Spleen (tissue), 11 donors: Measurements from ENCODE around the gene TK1. TPM values are rescaled to one million over a fixed set of nuclear protein-coding genes. Genes with fewer than 3 reads are reported as not detected.
A peak's percentile ranks its signal among the peaks of the same experiment; 100 is the strongest.

ENCODE experiments used
- DNase-seq: peaks from one replicate; pipeline ENCODE4 v3.0.0-alpha.2; 2020
- H3K27ac ChIP-seq, 8 donors: fragments of 200-600 bp; sonication (generic) in 7 of 8; 1 replicate in 4 of 8; 2 replicates in 4 of 8; pipeline versions ENCODE4 v1.5.0 to v1.8.0; 2016 to 2021; ENCODE audit warnings: inconsistent platforms in 4 of 8, mild to moderate bottlenecking in 4 of 8, moderate library complexity in 1 of 8
- H3K27me3 ChIP-seq, 7 donors: fragments of 200-600 bp; sonication (generic) in 6 of 7; replicated peaks in 1 of 7; 1 replicate in 4 of 7; 2 replicates in 3 of 7; pipeline versions ENCODE4 v1.5.0 to v1.8.0; 2016 to 2021; ENCODE audit warnings: inconsistent platforms in 3 of 7, mild to moderate bottlenecking in 1 of 7
- H3K36me3 ChIP-seq, 6 donors: fragments of 200-600 bp; sonication (generic) in 5 of 6; 1 replicate in 4 of 6; 2 replicates in 2 of 6; pipeline versions ENCODE4 v1.5.0 to v1.8.0; 2016 to 2021; ENCODE audit warnings: inconsistent platforms in 2 of 6
- H3K4me1 ChIP-seq, 6 donors: fragments of 200-600 bp; sonication (generic) in 5 of 6; 1 replicate in 3 of 6; 2 replicates in 3 of 6; pipeline versions ENCODE4 v1.5.0 to v1.8.0; 2016 to 2021; ENCODE audit warnings: inconsistent platforms in 3 of 6
- H3K4me3 ChIP-seq, 8 donors: fragments of 200-600 bp; sonication (generic) in 7 of 8; 1 replicate in 4 of 8; 2 replicates in 4 of 8; pipeline versions ENCODE4 v1.5.0 to v1.8.0; 2016 to 2021; ENCODE audit warnings: inconsistent platforms in 4 of 8, mild to moderate bottlenecking in 4 of 8, moderate library complexity in 2 of 8
- H3K9me3 ChIP-seq, 8 donors: fragments of 200-600 bp; sonication (generic) in 7 of 8; 1 replicate in 4 of 8; 2 replicates in 4 of 8; pipeline versions ENCODE4 v1.5.0 to v1.8.0; 2016 to 2021; ENCODE audit warnings: inconsistent platforms in 4 of 8
- CTCF ChIP-seq, 11 experiments: fragments of 200-600 bp in 7 of 11; fragments of 450-650 bp in 4 of 11; sonication (generic) in 4 of 11; IDR thresholded peaks in 8 of 11; conservative IDR thresholded peaks in 3 of 11; 1 replicate in 7 of 11; 2 replicates in 4 of 11; pipeline versions ENCODE4 v1.4.0 to v1.8.0; 2016 to 2021; ENCODE audit warnings: antibody characterized with exemption in 11 of 11, inconsistent platforms in 4 of 11, mild to moderate bottlenecking in 1 of 11
- POLR2A ChIP-seq, 3 donors: fragments of 450-650 bp; IDR thresholded peaks; one replicate each; pipeline ENCODE4 v1.5.1; 2017; ENCODE audit warnings: antibody characterized with exemption in 3 of 3, mild to moderate bottlenecking in 1 of 3
- POLR2AphosphoS5 ChIP-seq, 3 donors: sonication (generic); formaldehyde crosslinking; IDR thresholded peaks; one replicate each; pipeline ENCODE4 v1.5.1; 2017; ENCODE audit warnings: antibody characterized with exemption in 3 of 3
- WGBS, 5 donors: extraction: QIAGEN DNeasy Blood & Tissue Kit in 3 of 5; methylation state at CpG; one replicate each; pipeline versions ENCODE4 v1.1.5 to v1.1.7; 2013 to 2018; 5-methylcytosine and 5-hydroxymethylcytosine counted together
- intact Hi-C: fragments of 100-400 bp; cut with DNase I; formaldehyde crosslinking; loops from one replicate; pipeline ENCODE4 v1.15.0; 2023; ENCODE audit warnings: low total_unique reads
- polyA plus RNA-seq, 3 donors: library from polyadenylated mRNA; stranded (reverse); fragments of 200-250 nt; gene quantifications; one replicate each; pipeline ENCODE4 v1.2.1, GENCODE V29; 2013
- total RNA-seq, 7 donors: library from RNA; depleted of rRNA in 3 of 7; stranded (reverse); fragments of >200 nt in 3 of 7; fragmentation: NEBNext Ultra II Directional in 4 of 7; extraction: Animal tissue kit (Norgen Biotek cat#: 25700) in 4 of 7; gene quantifications; one replicate each; pipeline versions ENCODE4 v1.1.0 to v1.2.1, GENCODE V29; 2016 to 2021
- donor health status: healthy with polysubstance abuse.
- donor health status: DM: no; HTN: no; CAD: no; lungs with moderate emphysema.
- donor health status: DM: no; HTN: no; CAD: no.
- donor health status: Bipolar disorder and iron deficiency.
- donor health status: healthy.
- donor health status: DM: no; HTN: no; CAD: no.
- donor health status: DM: yes; HTN: yes; CAD: no.

TK1 gene
- total and polyA plus RNA-seq, 10 donors: 3.7 to 20.4 (median 10.7) TPM

- WGBS, 5 donors: 25 to 46% (median 31%) methylated on average over 34 to 52 of the region's 52 CpGs
- Histone ChIP-seq H3K4me1 (peaks cover 0 to 38% (median 23%) of the 10 kb centered on the region in 6 donors), H3K27me3 (peaks cover 0 to 81% (median 31%) of the 10 kb centered on the region in 7 donors), H3K9me3 (no peaks in the 10 kb centered on the region), H3K4me3 (peak within 1 kb of the TSS in 1 of 8 donors; percentile 49), H3K27ac (no peak within 1 kb of the TSS), H3K36me3 (no peaks in the 10 kb centered on the region)
- TF ChIP-seq POLR2A (IDR thresholded peaks at IDR 0.05): no peak
- no peak for TF ChIP-seq CTCF (IDR thresholded peaks at IDR 0.05 in 8 of 11, conservative IDR thresholded peaks at IDR 0.05 in 3 of 11)
- TF ChIP-seq POLR2AphosphoS5 (IDR thresholded peaks at IDR 0.05): no peak
- DNase-seq: no peak
- intact Hi-C loops: no loop called here
These were observed 44.4 kb upstream of the TK1 start, which contains the start of gene TMEM235 for GRCh38 chr17:78230996-78231935. Gene TMEM235, plus strand, starts transcription at chr17:78231631. Its CDS starts 393 bp downstream, at chr17:78232024.

- Histone ChIP-seq H3K9me3 (no peaks in the 10 kb centered on the region), H3K27me3 (peaks cover 0 to 82% (median 31%) of the 10 kb centered on the region in 7 donors), H3K27ac (no peak overlapping the region), H3K36me3 (no peaks in the 10 kb centered on the region), H3K4me1 (peaks cover 0 to 38% (median 23%) of the 10 kb centered on the region in 6 donors), H3K4me3 (no peak overlapping the region)
- 62 to 77% (median 70%) methylated on average over 13 of the region's 13 CpGs for WGBS, 5 donors
- TF ChIP-seq POLR2AphosphoS5 (IDR thresholded peaks at IDR 0.05) (no peak), CTCF (IDR thresholded peaks at IDR 0.05 in 8 of 11, conservative IDR thresholded peaks at IDR 0.05 in 3 of 11) (no peak)
- intact Hi-C loops: no loop called here
- DNase-seq: no peak
These were observed 43.6 kb upstream of the TK1 start for GRCh38 chr17:78230252-78230962.

DNA sequence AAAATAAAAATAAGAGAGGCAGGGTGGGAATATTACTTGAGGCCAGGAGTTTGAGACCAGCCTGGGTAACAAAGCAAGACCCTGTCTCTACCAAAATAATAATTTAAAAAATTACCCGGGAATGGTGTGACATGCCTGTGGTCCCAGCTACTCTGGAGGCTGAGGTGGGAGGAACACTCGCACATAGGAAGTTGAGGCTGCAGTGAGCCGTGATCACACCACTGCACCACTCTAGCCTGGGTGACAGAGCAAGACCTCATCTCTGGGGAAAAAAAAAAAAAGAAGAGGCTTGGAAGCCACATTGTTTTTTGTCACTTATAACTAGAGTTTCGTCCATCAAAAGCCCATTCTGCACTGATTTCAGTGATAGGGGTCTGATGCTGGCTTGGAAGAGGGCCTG lies 41.3 kb upstream of the TK1 start:
- WGBS, 5 donors: 70 to 80% (median 79%) methylated on average over 4 of the region's 4 CpGs
- Histone ChIP-seq H3K27ac (no peak overlapping the region), H3K36me3 (peaks cover 0 to 22% (median 0%) of the 10 kb centered on the region in 6 donors), H3K4me3 (no peak overlapping the region), H3K27me3 (peaks cover 0 to 69% (median 30%) of the 10 kb centered on the region in 7 donors), H3K4me1 (peaks cover 0 to 38% (median 23%) of the 10 kb centered on the region in 6 donors), H3K9me3 (no peaks in the 10 kb centered on the region)
- DNase-seq: no peak
- intact Hi-C loops: no loop called here
- TF ChIP-seq CTCF (IDR thresholded peaks at IDR 0.05 in 8 of 11, conservative IDR thresholded peaks at IDR 0.05 in 3 of 11) (no peak), POLR2A (IDR thresholded peaks at IDR 0.05) (no peak), POLR2AphosphoS5 (IDR thresholded peaks at IDR 0.05) (no peak)
